ENCODE measurements around the gene EXOC7. TPM values are rescaled to one million over a fixed set of nuclear protein-coding genes. Genes with fewer than 3 reads are reported as not detected.

EXOC7 gene
- total RNA-seq, 1 donor from 2014 or later: 145 TPM

- Histone ChIP-seq H3K4me3 (ENCODE audit: insufficient read depth, low read depth, low read length) (peak overlapping the region; percentile 89), H3K79me2 (ENCODE audit: insufficient read depth, low read length) (peaks cover 28% of the 10 kb centered on the region), H3K9ac (ENCODE audit: low read length) (peak overlapping the region; percentile 91), H3K27ac (ENCODE audit: low read depth, low read length) (peak overlapping the region; percentile 80), H3K9me3 (ENCODE audit: insufficient read depth, low read depth, low read length) (no peaks in the 10 kb centered on the region), H3K4me1 (ENCODE audit: insufficient read depth, low read length) (peaks cover 9% of the 10 kb centered on the region), H3K27me3 (ENCODE audit: insufficient read depth, low read length) (no peaks in the 10 kb centered on the region), H3K4me2 (ENCODE audit: low read length) (peak overlapping the region; percentile 100), H3K36me3 (ENCODE audit: insufficient read depth, low read length) (peaks cover 17% of the 10 kb centered on the region), H2AFZ (ENCODE audit: low read depth, low read length) (peak overlapping the region; percentile 98), H4K20me1 (ENCODE audit: insufficient read depth, low read length) (peaks cover 12% of the 10 kb centered on the region)
- Mint-ChIP-seq H3K27me3 (ENCODE audit: low read depth, unreplicated experiment) (no peaks in the 10 kb centered on the region), H3K36me3 (ENCODE audit: low read depth, unreplicated experiment) (peaks cover 10% of the 10 kb centered on the region), H3K27ac (ENCODE audit: unreplicated experiment) (no peak overlapping the region), H3K4me3 (ENCODE audit: unreplicated experiment) (no peak overlapping the region), H3K9me3 (ENCODE audit: unreplicated experiment) (no peaks in the 10 kb centered on the region), H3K4me1 (ENCODE audit: low read depth, unreplicated experiment) (peaks cover 4% of the 10 kb centered on the region)
- no peak for DNase-seq (ENCODE audit: low read depth)
- TF ChIP-seq EZH2 (IDR thresholded peaks at IDR 0.05; ENCODE audit: insufficient read depth, low read length) (no peak), CTCF (IDR thresholded peaks at IDR 0.05; ENCODE audit: insufficient read depth, low read depth, low read length) (no peak)
- FAIRE-seq: no peak
These were observed 731 bp upstream of the EXOC7 start for GRCh38 chr17:76104140-76104895.

- H3K27ac ChIP-seq (ENCODE audit: low read depth, low read length): peak overlapping the region; percentile 80
- no peaks in the 10 kb centered on the region for H3K27me3 ChIP-seq (ENCODE audit: insufficient read depth, low read length)
- Mint-ChIP-seq H3K4me3 (ENCODE audit: unreplicated experiment) (peak overlapping the region; percentile 99), H3K27me3 (ENCODE audit: low read depth, unreplicated experiment) (no peaks in the 10 kb centered on the region), H3K27ac (ENCODE audit: unreplicated experiment) (peak overlapping the region; percentile 91), H3K9me3 (ENCODE audit: unreplicated experiment) (no peaks in the 10 kb centered on the region), H3K36me3 (ENCODE audit: low read depth, unreplicated experiment) (peaks cover 10% of the 10 kb centered on the region), H3K4me1 (ENCODE audit: low read depth, unreplicated experiment) (peaks cover 4% of the 10 kb centered on the region)
- peak overlapping the region; percentile 89 for H3K4me3 ChIP-seq (ENCODE audit: insufficient read depth, low read depth, low read length)
- H2AFZ ChIP-seq (ENCODE audit: low read depth, low read length): peak overlapping the region; percentile 98
- H3K36me3 ChIP-seq (ENCODE audit: insufficient read depth, low read length): peaks cover 17% of the 10 kb centered on the region
- H3K4me1 ChIP-seq (ENCODE audit: insufficient read depth, low read length): peaks cover 9% of the 10 kb centered on the region
- H3K9me3 ChIP-seq (ENCODE audit: insufficient read depth, low read depth, low read length): no peaks in the 10 kb centered on the region
- TF ChIP-seq CTCF (IDR thresholded peaks at IDR 0.05; ENCODE audit: insufficient read depth, low read depth, low read length) (no peak), EZH2 (IDR thresholded peaks at IDR 0.05; ENCODE audit: insufficient read depth, low read length) (no peak)
- FAIRE-seq (no peak), DNase-seq (ENCODE audit: low read depth) (no peak)
- H3K4me2 ChIP-seq (ENCODE audit: low read length): peak overlapping the region; percentile 100
- H3K9ac ChIP-seq (ENCODE audit: low read length): peak overlapping the region; percentile 91
- H4K20me1 ChIP-seq (ENCODE audit: insufficient read depth, low read length): peaks cover 12% of the 10 kb centered on the region
- H3K79me2 ChIP-seq (ENCODE audit: insufficient read depth, low read length): peaks cover 28% of the 10 kb centered on the region
These were observed 678 bp downstream of the EXOC7 start for GRCh38 chr17:76102944-76103273.

GRCh38 chr17:76097716-76098295 is 5.8 kb downstream of the EXOC7 start:
- no peaks in the 10 kb centered on the region for H3K27me3 Mint-ChIP-seq (ENCODE audit: low read depth, unreplicated experiment)
- no peak overlapping the region for H3K9ac ChIP-seq (ENCODE audit: low read length)
- H3K4me1 ChIP-seq (ENCODE audit: insufficient read depth, low read length): peaks cover 2% of the 10 kb centered on the region
- H3K9me3 Mint-ChIP-seq (ENCODE audit: unreplicated experiment): no peaks in the 10 kb centered on the region
- H3K27ac ChIP-seq (ENCODE audit: low read depth, low read length): no peak overlapping the region
- H4K20me1 ChIP-seq (ENCODE audit: insufficient read depth, low read length): peaks cover 31% of the 10 kb centered on the region
- H3K9me3 ChIP-seq (ENCODE audit: insufficient read depth, low read depth, low read length): no peaks in the 10 kb centered on the region
- DNase-seq (ENCODE audit: low read depth): no peak
- H3K4me1 Mint-ChIP-seq (ENCODE audit: low read depth, unreplicated experiment): peaks cover 4% of the 10 kb centered on the region
- H3K36me3 Mint-ChIP-seq (ENCODE audit: low read depth, unreplicated experiment): peaks cover 23% of the 10 kb centered on the region
- H3K27me3 ChIP-seq (ENCODE audit: insufficient read depth, low read length): no peaks in the 10 kb centered on the region
- no peak overlapping the region for H3K4me2 ChIP-seq (ENCODE audit: low read length)
- no peak overlapping the region for H3K4me3 ChIP-seq (ENCODE audit: insufficient read depth, low read depth, low read length)
- no peak overlapping the region for H3K27ac Mint-ChIP-seq (ENCODE audit: unreplicated experiment)
- no peak overlapping the region for H2AFZ ChIP-seq (ENCODE audit: low read depth, low read length)
- peaks cover 36% of the 10 kb centered on the region for H3K36me3 ChIP-seq (ENCODE audit: insufficient read depth, low read length)
- H3K4me3 Mint-ChIP-seq (ENCODE audit: unreplicated experiment): no peak overlapping the region
- TF ChIP-seq CTCF (IDR thresholded peaks at IDR 0.05; ENCODE audit: insufficient read depth, low read depth, low read length) (no peak), EZH2 (IDR thresholded peaks at IDR 0.05; ENCODE audit: insufficient read depth, low read length) (no peak)
- H3K79me2 ChIP-seq (ENCODE audit: insufficient read depth, low read length): peaks cover 20% of the 10 kb centered on the region
- no peak for FAIRE-seq
